Measurements from ENCODE around the gene SYNGAP1. TPM values are rescaled to one million over a fixed set of nuclear protein-coding genes. Genes with fewer than 3 reads are reported as not detected.

SYNGAP1 gene
- polyA plus RNA-seq, 1 donor from 2014 or later: 0.54 TPM

DNA sequence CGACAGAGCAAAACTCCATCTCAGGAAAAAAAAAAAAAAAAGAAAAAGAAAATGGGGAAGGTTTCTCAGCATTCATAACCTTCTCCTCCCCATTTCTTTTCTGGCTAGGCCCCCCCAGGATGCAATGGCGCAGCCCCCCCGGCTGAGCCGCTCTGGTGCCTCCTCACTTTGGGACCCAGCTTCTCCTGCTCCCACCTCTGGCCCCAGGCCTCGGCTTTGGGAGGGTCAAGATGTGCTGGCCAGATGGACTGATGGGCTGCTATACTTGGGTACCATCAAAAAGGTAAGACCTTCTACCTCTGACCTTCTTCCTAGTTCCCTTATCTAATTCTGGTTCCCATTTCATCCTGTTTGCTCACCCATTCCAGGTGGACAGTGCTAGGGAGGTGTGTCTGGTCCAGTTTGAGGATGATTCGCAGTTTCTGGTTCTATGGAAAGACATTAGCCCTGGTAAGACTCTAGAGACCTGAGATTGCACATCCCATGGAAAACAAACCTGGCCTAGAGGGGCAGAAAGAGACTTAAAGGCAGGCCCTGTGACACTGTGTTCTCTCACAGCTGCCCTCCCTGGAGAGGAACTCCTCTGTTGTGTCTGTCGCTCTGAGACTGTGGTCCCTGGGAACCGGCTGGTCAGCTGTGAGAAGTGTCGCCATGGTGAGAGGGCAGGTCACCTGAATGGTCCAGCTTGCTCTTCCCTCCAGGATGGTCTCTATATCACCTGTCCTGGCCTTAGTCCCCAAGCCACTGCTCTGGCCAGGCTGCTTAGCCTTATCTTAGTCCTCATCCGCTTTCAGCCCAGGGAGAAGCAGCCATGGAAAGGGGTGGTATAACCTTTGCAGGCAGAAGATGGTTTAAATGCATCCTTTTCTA lies 7.5 kb upstream of the SYNGAP1 start:
- no peaks in the 10 kb centered on the region for H3K36me3 Mint-ChIP-seq
- no peaks in the 10 kb centered on the region for H3K9me3 Mint-ChIP-seq
- H3K27ac Mint-ChIP-seq: peak overlapping the region; percentile 85 to 99 (median 96)
- H3K4me1 Mint-ChIP-seq: peaks cover 27 to 49% (median 39%) of the 10 kb centered on the region in 3 donors
- peak overlapping the region; percentile 86 to 94 (median 91) for H3K4me3 Mint-ChIP-seq
- no peaks in the 10 kb centered on the region for H3K27me3 Mint-ChIP-seq

- Mint-ChIP-seq H3K27ac (peak overlapping the region; percentile 16 to 99 (median 96)), H3K36me3 (peaks cover under 1% of the 10 kb centered on the region), H3K27me3 (peaks cover 2% of the 10 kb centered on the region), H3K4me3 (peak overlapping the region in 3 of 4 donors; percentile 70 to 88 (median 71)), H3K4me1 (peaks cover 34 to 54% (median 46%) of the 10 kb centered on the region in 3 donors), H3K9me3 (no peaks in the 10 kb centered on the region)
Observed at GRCh38 chr6:33413241-33414120, 6.4 kb upstream of the SYNGAP1 start.

DNA sequence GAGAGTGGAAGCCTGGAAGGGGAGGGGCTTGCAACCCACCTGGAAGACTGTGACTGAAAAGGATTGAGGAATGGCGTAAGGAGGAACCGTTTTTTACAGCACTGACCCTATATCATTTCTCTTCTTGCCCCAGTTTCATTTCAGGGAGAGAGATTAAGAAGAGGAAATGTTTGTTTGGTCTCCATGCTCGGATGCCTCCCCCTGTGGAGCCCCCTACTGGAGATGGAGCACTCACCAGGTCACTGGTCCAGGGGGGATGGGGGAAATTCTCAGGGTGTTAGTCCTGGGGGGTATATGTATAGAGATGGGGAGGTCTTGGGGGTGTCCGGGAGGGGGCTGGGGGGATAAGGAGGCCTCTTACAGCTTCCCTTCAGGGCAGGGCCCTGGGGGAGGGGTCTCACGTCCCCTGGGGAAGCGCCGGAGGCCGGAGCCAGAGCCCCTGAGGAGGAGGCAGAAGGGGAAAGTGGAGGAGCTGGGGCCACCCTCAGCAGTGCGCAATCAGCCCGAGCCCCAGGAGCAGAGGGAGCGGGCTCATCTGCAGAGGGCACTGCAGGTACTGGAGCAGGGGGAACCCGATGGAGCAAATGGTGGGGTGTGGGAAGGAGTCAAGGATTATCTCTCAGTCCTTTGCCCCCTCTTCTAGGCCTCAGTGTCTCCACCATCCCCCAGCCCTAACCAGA lies 5.1 kb upstream of the SYNGAP1 start:
- H3K4me1 Mint-ChIP-seq: peaks cover 35 to 58% (median 53%) of the 10 kb centered on the region in 3 donors
- peak overlapping the region; percentile 41 to 88 (median 78) for H3K4me3 Mint-ChIP-seq
- peak overlapping the region; percentile 91 to 99 (median 96) for H3K27ac Mint-ChIP-seq
- peaks cover 2% of the 10 kb centered on the region for H3K27me3 Mint-ChIP-seq
- H3K36me3 Mint-ChIP-seq: peaks cover 2% of the 10 kb centered on the region
- no peaks in the 10 kb centered on the region for H3K9me3 Mint-ChIP-seq

DNA sequence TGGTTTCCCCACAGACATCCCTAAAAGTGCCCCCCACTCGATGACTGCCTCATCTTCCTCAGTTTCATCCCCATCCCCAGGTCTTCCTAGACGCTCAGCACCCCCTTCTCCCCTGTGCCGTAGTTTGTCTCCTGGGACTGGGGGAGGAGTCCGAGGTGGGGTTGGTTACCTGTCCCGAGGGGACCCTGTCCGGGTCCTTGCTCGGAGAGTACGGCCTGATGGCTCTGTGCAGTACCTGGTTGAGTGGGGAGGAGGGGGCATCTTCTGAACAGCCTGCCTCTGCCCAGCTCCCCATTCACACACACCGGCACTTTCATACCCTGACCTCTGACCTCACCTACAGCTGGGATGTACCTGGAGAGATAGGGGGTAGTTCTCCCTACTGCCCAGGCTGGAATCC lies 4.0 kb upstream of the SYNGAP1 start:
- H3K36me3 Mint-ChIP-seq: peaks cover 2% of the 10 kb centered on the region
- H3K9me3 Mint-ChIP-seq: no peaks in the 10 kb centered on the region
- H3K27ac Mint-ChIP-seq: peak overlapping the region; percentile 96 to 99 (median 96)
- H3K4me3 Mint-ChIP-seq: peak overlapping the region in 3 of 4 donors; percentile 36 to 97 (median 45)
- peaks cover 2% of the 10 kb centered on the region for H3K27me3 Mint-ChIP-seq
- peaks cover 31 to 57% (median 52%) of the 10 kb centered on the region in 3 donors for H3K4me1 Mint-ChIP-seq

DNA sequence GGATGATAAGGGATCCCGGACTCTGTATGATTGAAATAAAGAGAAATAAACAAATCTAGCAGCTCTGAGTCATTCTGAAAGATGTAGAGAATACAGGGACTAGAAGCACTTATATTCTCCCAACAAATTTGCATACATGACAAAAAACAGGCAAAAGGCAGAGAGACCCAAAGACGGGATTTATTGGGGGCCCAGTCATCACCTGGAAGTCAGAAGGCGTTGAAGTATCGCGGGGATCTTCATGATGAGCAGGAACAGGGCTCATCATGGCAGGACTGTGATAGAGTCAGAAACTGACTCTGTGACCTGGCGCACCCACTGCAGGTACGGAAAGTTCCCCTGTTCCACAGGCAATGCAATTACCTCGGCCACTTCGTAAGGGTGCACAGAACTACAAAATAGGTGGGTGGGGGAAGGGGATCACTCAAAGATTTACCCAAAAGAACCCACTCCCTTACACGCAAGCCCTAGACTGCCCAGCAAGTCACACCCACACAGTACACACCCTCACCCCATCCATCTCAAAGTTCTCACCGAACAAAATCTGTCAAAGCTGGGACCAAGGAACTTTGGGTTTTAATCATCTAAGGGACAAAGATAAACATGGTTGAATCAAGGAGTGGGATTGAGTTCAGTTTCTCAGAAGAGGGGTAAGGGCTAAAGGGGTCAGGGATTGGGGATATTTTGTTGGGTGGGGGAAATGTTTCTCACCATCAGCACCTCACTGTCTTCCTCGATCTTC lies 3.3 kb upstream of the SYNGAP1 start:
- peak overlapping the region; percentile 96 to 99 (median 96) for H3K27ac Mint-ChIP-seq
- H3K9me3 Mint-ChIP-seq: no peaks in the 10 kb centered on the region
- H3K4me1 Mint-ChIP-seq: peaks cover 27 to 55% (median 52%) of the 10 kb centered on the region in 3 donors
- H3K36me3 Mint-ChIP-seq: peaks cover 2% of the 10 kb centered on the region
- peaks cover 2% of the 10 kb centered on the region for H3K27me3 Mint-ChIP-seq
- peak overlapping the region; percentile 88 to 97 (median 94) for H3K4me3 Mint-ChIP-seq

DNA sequence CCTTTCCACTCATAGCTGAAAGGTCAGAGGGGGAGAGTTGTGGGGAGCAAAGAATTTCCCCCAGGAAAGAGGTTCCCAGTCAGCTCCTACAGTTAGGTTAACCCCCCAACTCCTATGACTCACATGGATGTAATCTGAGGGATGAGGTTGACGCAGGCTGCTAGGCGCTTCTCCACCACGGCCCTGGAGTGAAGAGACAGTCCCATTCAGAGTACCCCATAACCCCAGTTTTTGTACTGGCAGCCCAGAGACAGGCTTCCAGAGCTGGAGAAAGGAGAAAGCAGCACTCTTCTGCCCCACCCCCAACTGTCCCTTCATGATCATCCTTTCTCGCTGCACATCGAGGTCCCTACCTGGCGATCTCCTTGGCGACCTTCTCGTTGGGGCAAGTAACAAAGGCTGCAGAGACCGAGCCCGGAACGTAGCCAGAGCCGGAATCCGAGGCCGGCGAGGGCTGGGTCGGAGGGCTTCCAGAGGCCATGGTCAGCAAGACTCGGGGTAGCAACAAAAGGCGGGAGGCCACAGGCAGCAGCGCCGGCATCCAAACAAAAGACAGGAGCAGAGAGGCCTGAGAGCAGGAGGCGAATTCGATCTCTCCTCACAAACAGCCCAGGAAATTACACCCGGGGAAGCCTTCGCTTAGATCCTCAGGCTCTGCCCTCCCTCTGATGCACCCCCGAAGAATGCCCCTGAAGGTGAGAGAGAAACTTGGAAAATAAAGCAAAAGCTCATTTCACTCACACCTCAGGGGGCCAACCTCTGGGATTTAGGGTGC lies 2.5 kb upstream of the SYNGAP1 start:
- Mint-ChIP-seq H3K36me3 (peaks cover 2% of the 10 kb centered on the region), H3K9me3 (no peaks in the 10 kb centered on the region), H3K27ac (peak overlapping the region; percentile 96 to 99 (median 96)), H3K4me3 (peak overlapping the region; percentile 88 to 97 (median 94)), H3K4me1 (peaks cover 26 to 53% (median 50%) of the 10 kb centered on the region in 3 donors), H3K27me3 (peaks cover 2% of the 10 kb centered on the region)

GRCh38 chr6:33417903-33418689 lies 1.8 kb upstream of the SYNGAP1 start, which contains the start of gene CUTA:
TSS of gene CUTA (minus strand) at chr6:33418107. CDS start at chr6:33418000, 107 bp downstream.
- H3K36me3 Mint-ChIP-seq: peaks cover 2% of the 10 kb centered on the region

GRCh38 chr6:33418690-33419291 lies 1.1 kb upstream of the SYNGAP1 start:
- Mint-ChIP-seq H3K4me3 (peak overlapping the region; percentile 88 to 97 (median 94)), H3K27me3 (peaks cover 2% of the 10 kb centered on the region), H3K4me1 (peaks cover 21 to 42% (median 40%) of the 10 kb centered on the region in 3 donors), H3K36me3 (peaks cover 2% of the 10 kb centered on the region), H3K27ac (peak overlapping the region; percentile 96 to 99 (median 96)), H3K9me3 (no peaks in the 10 kb centered on the region)

More at GRCh38 chr6:33417903-33418689, 1.8 kb upstream of the SYNGAP1 start, which contains the start of gene CUTA:
- peaks cover 2% of the 10 kb centered on the region for H3K27me3 Mint-ChIP-seq
- no peaks in the 10 kb centered on the region for H3K9me3 Mint-ChIP-seq
- peaks cover 21 to 45% (median 44%) of the 10 kb centered on the region in 3 donors for H3K4me1 Mint-ChIP-seq
- H3K27ac Mint-ChIP-seq: peak within 1 kb of the TSS; percentile 96 to 99 (median 96)
- peak within 1 kb of the TSS; percentile 88 to 97 (median 94) for H3K4me3 Mint-ChIP-seq

- H3K27me3 Mint-ChIP-seq: peaks cover 2% of the 10 kb centered on the region
- H3K36me3 Mint-ChIP-seq: peaks cover 2% of the 10 kb centered on the region
- peak overlapping the region in 2 of 4 donors; percentile 38 to 49 for H3K4me3 Mint-ChIP-seq
- peaks cover 23 to 38% (median 34%) of the 10 kb centered on the region in 3 donors for H3K4me1 Mint-ChIP-seq
- H3K27ac Mint-ChIP-seq: peak overlapping the region in 1 of 3 donors; percentile 75
- H3K9me3 Mint-ChIP-seq: no peaks in the 10 kb centered on the region
Observed at GRCh38 chr6:33420491-33421343, 852 bp downstream of the SYNGAP1 start.

DNA sequence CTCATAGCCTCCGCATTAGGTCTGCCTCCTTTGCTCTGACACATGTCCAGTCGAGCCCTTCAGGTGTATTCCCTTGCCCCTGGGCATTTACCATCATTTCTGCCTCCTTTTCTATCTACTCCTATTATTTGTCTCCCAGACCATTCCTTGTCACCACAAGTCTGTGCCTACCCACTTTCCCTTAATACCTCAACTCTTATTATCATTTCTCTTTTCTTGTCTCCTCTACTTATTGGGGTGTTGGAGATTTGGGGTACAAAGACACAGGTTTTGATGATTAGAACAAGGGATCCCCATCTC lies 1.4 kb downstream of the SYNGAP1 start:
- Mint-ChIP-seq H3K36me3 (peaks cover 2% of the 10 kb centered on the region), H3K9me3 (no peaks in the 10 kb centered on the region), H3K4me3 (peak overlapping the region in 2 of 4 donors; percentile 38 to 49), H3K27me3 (peaks cover 2% of the 10 kb centered on the region), H3K4me1 (peaks cover 21 to 35% (median 35%) of the 10 kb centered on the region in 3 donors), H3K27ac (peak overlapping the region in 2 of 3 donors; percentile 42 to 75)

DNA sequence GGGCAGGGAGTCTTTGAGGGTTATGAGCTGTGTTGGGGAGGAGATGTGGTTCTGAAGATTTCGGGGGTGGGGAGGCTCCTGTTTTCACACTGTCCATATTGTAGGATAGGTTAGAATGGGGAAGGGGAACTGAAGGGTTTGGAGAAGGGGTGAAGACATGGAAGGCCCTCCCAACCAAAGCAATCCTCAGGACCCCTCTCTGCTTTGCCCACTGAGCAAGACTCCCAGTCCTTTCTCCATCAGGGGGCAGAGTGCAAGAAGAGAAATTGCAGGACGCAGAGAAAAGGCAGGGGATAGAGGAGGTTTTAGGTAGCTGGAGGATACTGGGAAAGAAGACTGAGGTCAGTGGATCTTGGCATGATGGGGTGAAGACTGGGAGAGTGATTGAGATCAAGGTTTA lies 3.9 kb downstream of the SYNGAP1 start:
- H3K36me3 Mint-ChIP-seq: no peaks in the 10 kb centered on the region
- H3K27me3 Mint-ChIP-seq: no peaks in the 10 kb centered on the region
- H3K4me1 Mint-ChIP-seq: peaks cover 16 to 34% (median 32%) of the 10 kb centered on the region in 3 donors
- H3K9me3 Mint-ChIP-seq: no peaks in the 10 kb centered on the region
- peak overlapping the region in 1 of 3 donors; percentile 97 for H3K27ac Mint-ChIP-seq
- peak overlapping the region; percentile 51 to 96 (median 74) for H3K4me3 Mint-ChIP-seq
